SK-N-SH treated with all-trans-retinoic acid at 6 μM for 48 hours (cell line): ENCODE results near the gene C9orf78.

Experiments
- ATAC-seq: fragments of 200-7000 bp; cut with Tn5 transposase; 3 replicates; pipeline ENCODE4 v1.9.1; 2020; ENCODE audit warnings: mild to moderate bottlenecking, moderate library complexity
- ARNTL ChIP-seq: fragments of 450-650 bp; formaldehyde crosslinking; IDR thresholded peaks from 2 replicates; pipeline ENCODE4 v1.5.0; 2020; ENCODE audit warnings: low read depth, mild to moderate bottlenecking, moderate library complexity, borderline replicate concordance
- BACH2 ChIP-seq: fragments of 250-450 bp; sonication (Bioruptor Pico); IDR thresholded peaks from 2 replicates; pipeline ENCODE4 v1.9.0; 2021; ENCODE audit warnings: mild to moderate bottlenecking, borderline replicate concordance
- CREB5 ChIP-seq: fragments of 250-450 bp; sonication (Bioruptor Pico); IDR thresholded peaks from 2 replicates; pipeline ENCODE4 v1.5.1; 2020; ENCODE audit warnings: low read depth, mild to moderate bottlenecking, moderate library complexity
- CSDC2 ChIP-seq: fragments of 250-450 bp; sonication (Bioruptor Pico); IDR thresholded peaks from 2 replicates; pipeline ENCODE4 v1.5.0; 2020; ENCODE audit warnings: mild to moderate bottlenecking, moderate library complexity
- ESRRG ChIP-seq: fragments of 250-450 bp; sonication (Bioruptor Pico); IDR thresholded peaks from 2 replicates; pipeline ENCODE4 v1.6.1; 2021; ENCODE audit warnings: mild to moderate bottlenecking
- GLIS3 ChIP-seq: fragments of 250-450 bp; sonication (Bioruptor Pico); IDR thresholded peaks from 2 replicates; pipeline ENCODE4 v1.5.0; 2020; ENCODE audit warnings: mild to moderate bottlenecking, moderate library complexity
- ISL1 ChIP-seq: fragments of 250-450 bp; sonication (Bioruptor Pico); IDR thresholded peaks from 2 replicates; pipeline ENCODE4 v2.1.2; 2022; ENCODE audit warnings: mild to moderate bottlenecking, moderate library complexity
- OSR1 ChIP-seq: fragments of 250-450 bp; sonication (Bioruptor Pico); IDR thresholded peaks from 2 replicates; pipeline ENCODE4 v1.8.0; 2022; ENCODE audit warnings: moderate library complexity, mild to moderate bottlenecking, inconsistent platforms
- PATZ1 ChIP-seq: fragments of 250-450 bp; sonication (Bioruptor Pico); IDR thresholded peaks from 2 replicates; pipeline ENCODE4 v1.8.0; 2020; ENCODE audit warnings: mild to moderate bottlenecking, moderate library complexity, borderline replicate concordance
- RARB ChIP-seq: fragments of 250-450 bp; sonication (Bioruptor Pico); IDR thresholded peaks from 2 replicates; pipeline ENCODE4 v1.8.0; 2021; ENCODE audit warnings: mild to moderate bottlenecking, moderate library complexity
- SNAI2 ChIP-seq: fragments of 250-450 bp; sonication (Bioruptor Pico); IDR thresholded peaks from 2 replicates; pipeline ENCODE4 v1.5.0; 2020; ENCODE audit warnings: mild to moderate bottlenecking, moderate library complexity
- TCF4 ChIP-seq: fragments of 250-450 bp; sonication (Bioruptor Pico); IDR thresholded peaks from 2 replicates; pipeline ENCODE4 v1.8.0; 2021; ENCODE audit warnings: mild to moderate bottlenecking, moderate library complexity, borderline replicate concordance
- TOX ChIP-seq: fragments of 250-450 bp; sonication (Bioruptor Pico); IDR thresholded peaks from 2 replicates; pipeline ENCODE4 v1.8.0; 2021; ENCODE audit warnings: mild to moderate bottlenecking, moderate library complexity, borderline replicate concordance
- ZFP30 ChIP-seq: fragments of 450-650 bp; formaldehyde crosslinking; IDR thresholded peaks from 2 replicates; pipeline ENCODE4 v1.5.0; 2022; ENCODE audit warnings: mild to moderate bottlenecking, moderate library complexity
- ZNF70 ChIP-seq: fragments of 450-650 bp; formaldehyde crosslinking; IDR thresholded peaks from 2 replicates; pipeline ENCODE4 v1.5.0; 2020; ENCODE audit warnings: mild to moderate bottlenecking, moderate library complexity
- ZNF8 ChIP-seq: fragments of 450-650 bp; formaldehyde crosslinking; IDR thresholded peaks from 2 replicates; pipeline ENCODE4 v1.5.0; 2020; ENCODE audit warnings: mild to moderate bottlenecking, moderate library complexity
- TF ChIP-seq, protein P1 (sequence below): fragments of 250-450 bp; sonication (Bioruptor Pico); IDR thresholded peaks from 2 replicates; pipeline ENCODE4 v1.8.0; 2021; ENCODE audit warnings: low read depth, mild to moderate bottlenecking, moderate library complexity, borderline replicate concordance
- TF ChIP-seq, protein P2 (sequence below): fragments of 250-450 bp; sonication (Bioruptor Pico); IDR thresholded peaks from 2 replicates; pipeline ENCODE4 v1.5.1; 2021; ENCODE audit warnings: mild to moderate bottlenecking, moderate library complexity

Gene C9orf78

DNA sequence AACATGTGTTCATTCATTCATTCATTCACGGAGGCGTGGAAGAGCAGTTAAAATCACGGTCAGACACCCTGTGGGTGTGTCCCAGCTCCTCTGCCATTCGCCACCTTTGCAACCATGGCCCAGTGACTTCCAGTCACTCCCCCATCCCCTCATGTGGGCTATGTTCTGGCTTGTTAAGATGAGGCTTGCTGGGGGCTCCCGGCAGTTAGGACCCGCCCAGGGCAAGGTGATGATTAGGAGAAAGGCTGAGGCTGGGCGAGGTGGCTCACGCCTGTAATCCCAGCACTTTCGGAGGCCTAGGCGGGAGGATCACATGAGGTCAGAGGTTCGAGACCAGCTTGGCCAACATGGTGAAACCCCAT, 57.3 kb downstream of the C9orf78 start:
- no peak for ATAC-seq
- TF ChIP-seq TCF4 (no peak), ISL1 (CRISPR knock-in tag) (no peak), CSDC2 (CRISPR knock-in tag) (no peak), ZFP30 (CRISPR knock-in tag) (no peak), CREB5 (CRISPR knock-in tag) (no peak), GLIS3 (CRISPR knock-in tag) (no peak), OSR1 (CRISPR knock-in tag) (no peak), ARNTL (CRISPR knock-in tag) (no peak), RARB (CRISPR knock-in tag) (no peak), TOX (CRISPR knock-in tag) (no peak), PATZ1 (no peak), ZNF70 (CRISPR knock-in tag) (no peak), SNAI2 (CRISPR knock-in tag) (no peak), BACH2 (no peak), ESRRG (CRISPR knock-in tag) (no peak), ZNF8 (CRISPR knock-in tag) (no peak)
- TF ChIP-seq, protein P1, sequence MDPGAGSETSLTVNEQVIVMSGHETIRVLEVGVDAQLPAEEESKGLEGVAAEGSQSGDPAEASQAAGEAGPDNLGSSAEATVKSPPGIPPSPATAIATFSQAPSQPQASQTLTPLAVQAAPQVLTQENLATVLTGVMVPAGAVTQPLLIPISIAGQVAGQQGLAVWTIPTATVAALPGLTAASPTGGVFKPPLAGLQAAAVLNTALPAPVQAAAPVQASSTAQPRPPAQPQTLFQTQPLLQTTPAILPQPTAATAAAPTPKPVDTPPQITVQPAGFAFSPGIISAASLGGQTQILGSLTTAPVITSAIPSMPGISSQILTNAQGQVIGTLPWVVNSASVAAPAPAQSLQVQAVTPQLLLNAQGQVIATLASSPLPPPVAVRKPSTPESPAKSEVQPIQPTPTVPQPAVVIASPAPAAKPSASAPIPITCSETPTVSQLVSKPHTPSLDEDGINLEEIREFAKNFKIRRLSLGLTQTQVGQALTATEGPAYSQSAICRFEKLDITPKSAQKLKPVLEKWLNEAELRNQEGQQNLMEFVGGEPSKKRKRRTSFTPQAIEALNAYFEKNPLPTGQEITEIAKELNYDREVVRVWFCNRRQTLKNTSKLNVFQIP (CRISPR knock-in tag) = no peak
- TF ChIP-seq, protein P2, sequence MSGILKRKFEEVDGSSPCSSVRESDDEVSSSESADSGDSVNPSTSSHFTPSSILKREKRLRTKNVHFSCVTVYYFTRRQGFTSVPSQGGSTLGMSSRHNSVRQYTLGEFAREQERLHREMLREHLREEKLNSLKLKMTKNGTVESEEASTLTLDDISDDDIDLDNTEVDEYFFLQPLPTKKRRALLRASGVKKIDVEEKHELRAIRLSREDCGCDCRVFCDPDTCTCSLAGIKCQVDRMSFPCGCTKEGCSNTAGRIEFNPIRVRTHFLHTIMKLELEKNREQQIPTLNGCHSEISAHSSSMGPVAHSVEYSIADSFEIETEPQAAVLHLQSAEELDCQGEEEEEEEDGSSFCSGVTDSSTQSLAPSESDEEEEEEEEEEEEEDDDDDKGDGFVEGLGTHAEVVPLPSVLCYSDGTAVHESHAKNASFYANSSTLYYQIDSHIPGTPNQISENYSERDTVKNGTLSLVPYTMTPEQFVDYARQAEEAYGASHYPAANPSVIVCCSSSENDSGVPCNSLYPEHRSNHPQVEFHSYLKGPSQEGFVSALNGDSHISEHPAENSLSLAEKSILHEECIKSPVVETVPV (CRISPR knock-in tag) = no peak
